Measurements from ENCODE around the gene TULP1.
A peak's percentile ranks its signal among the peaks of the same experiment; 100 is the strongest.
"Not testable (repeated sequence)": the region's sequence is repeated elsewhere in the genome, so short reads cannot be mapped to it uniquely, and the experiment has no call there.

TULP1 gene

DNA sequence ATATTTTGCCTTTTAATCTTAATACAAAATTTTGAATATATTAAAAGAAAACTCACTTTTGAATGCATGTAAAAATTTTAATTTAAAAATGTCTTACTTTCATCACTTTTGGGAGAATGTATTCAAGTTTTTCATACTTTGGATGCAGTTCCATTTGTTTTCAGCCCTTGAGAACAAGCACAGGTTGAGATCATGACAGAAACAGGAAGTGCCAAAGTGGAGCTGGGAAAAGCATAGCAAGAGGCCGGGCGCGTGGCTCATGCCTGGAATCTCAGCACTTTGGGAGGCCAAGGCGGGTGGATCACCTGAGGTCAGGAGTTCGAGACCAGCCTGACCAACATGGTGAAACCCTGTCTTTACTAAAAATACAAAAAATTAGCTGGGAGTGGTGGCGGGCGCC is 5.3 kb upstream of the TULP1 start:
- H3K23ac ChIP-seq (ENCODE audit: low read length), result not testable (repeated sequence)

GRCh38 chr6:35516712-35517111 is 4.0 kb upstream of the TULP1 start:
- Histone ChIP-seq H3K4me1 (ENCODE audit: control insufficient read depth in 1 of 2, insufficient read depth in 2 of 2, low read length in 2 of 2) (peaks cover 0 to 2% of the 10 kb centered on the region in 2 experiments), H3K27ac (ENCODE audit: low read depth, low read length) (no peak overlapping the region), H3K9me3 (ENCODE audit: insufficient read depth, low read depth, low read length) (no peaks in the 10 kb centered on the region), H2BK12ac (ENCODE audit: low read length) (no peak overlapping the region), H3K79me2 (ENCODE audit: control insufficient read depth, insufficient read depth, low read length, poor library complexity) (no peaks in the 10 kb centered on the region), H3K9ac (ENCODE audit: low read length) (no peak overlapping the region), H3K4me2 (ENCODE audit: low read length) (no peak overlapping the region), H3K18ac (ENCODE audit: low read length) (no peak overlapping the region), H3K14ac (ENCODE audit: low read length) (no peak overlapping the region), H3K36me3 (ENCODE audit: control insufficient read depth in 1 of 2, insufficient read depth in 2 of 2, low read length in 2 of 2) (no peaks in the 10 kb centered on the region), H2BK5ac (ENCODE audit: low read depth, low read length, poor library complexity) (no peak overlapping the region), H4K12ac (ENCODE audit: low read depth, low read length) (no peak overlapping the region), H4K91ac (ENCODE audit: low read depth, low read length) (no peak overlapping the region), H2AK5ac (ENCODE audit: low read length) (no peak overlapping the region), H3K4ac (ENCODE audit: low read depth, low read length) (no peak overlapping the region), H3K27me3 (ENCODE audit: insufficient read depth, low read length) (no peaks in the 10 kb centered on the region), H2BK120ac (ENCODE audit: insufficient read depth, low read length, poor library complexity) (no peak overlapping the region), H4K8ac (ENCODE audit: low read depth, low read length) (no peak overlapping the region), H3K79me1 (ENCODE audit: low read length) (peaks cover 5% of the 10 kb centered on the region), H3K4me3 (ENCODE audit: low read depth, low read length) (no peak overlapping the region), H3K23ac (ENCODE audit: low read length) (no peak overlapping the region), H2AFZ (ENCODE audit: insufficient read depth, low read length, poor library complexity) (no peak overlapping the region)
- WGBS (ENCODE audit: extremely low coverage, insufficient coverage, insufficient read length), result no CpG with 5 or more reads among the region's 6 CpGs
- DNase-seq, result peak; percentile 85 to 94

More for the DNA sequence above, 5.3 kb upstream of the TULP1 start:
- not testable (repeated sequence) for H2BK12ac ChIP-seq (ENCODE audit: low read length); H3K4me3 ChIP-seq (ENCODE audit: low read depth, low read length); H3K4me1 ChIP-seq (ENCODE audit: control insufficient read depth in 1 of 2, insufficient read depth in 2 of 2, low read length in 2 of 2); H3K9ac ChIP-seq (ENCODE audit: low read length); H3K14ac ChIP-seq (ENCODE audit: low read length); H3K79me1 ChIP-seq (ENCODE audit: low read length); H2AFZ ChIP-seq (ENCODE audit: insufficient read depth, low read length, poor library complexity); H3K27me3 ChIP-seq (ENCODE audit: insufficient read depth, low read length); H3K18ac ChIP-seq (ENCODE audit: low read length); H3K79me2 ChIP-seq (ENCODE audit: control insufficient read depth, insufficient read depth, low read length, poor library complexity); H4K12ac ChIP-seq (ENCODE audit: low read depth, low read length); H2AK5ac ChIP-seq (ENCODE audit: low read length); H4K8ac ChIP-seq (ENCODE audit: low read depth, low read length); H2BK120ac ChIP-seq (ENCODE audit: insufficient read depth, low read length, poor library complexity); H3K4ac ChIP-seq (ENCODE audit: low read depth, low read length); H2BK5ac ChIP-seq (ENCODE audit: low read depth, low read length, poor library complexity); H3K9me3 ChIP-seq (ENCODE audit: insufficient read depth, low read depth, low read length); H3K4me2 ChIP-seq (ENCODE audit: low read length); H3K36me3 ChIP-seq (ENCODE audit: control insufficient read depth in 1 of 2, insufficient read depth in 2 of 2, low read length in 2 of 2)
- Histone ChIP-seq H3K27ac (ENCODE audit: low read depth, low read length) (peak overlapping the region; percentile 32), H4K91ac (ENCODE audit: low read depth, low read length) (peak overlapping the region; percentile 43)
- DNase-seq, result peak; percentile 48 to 58
- WGBS (ENCODE audit: extremely low coverage, insufficient coverage, insufficient read length), result no CpG with 5 or more reads among the region's 7 CpGs

DNA sequence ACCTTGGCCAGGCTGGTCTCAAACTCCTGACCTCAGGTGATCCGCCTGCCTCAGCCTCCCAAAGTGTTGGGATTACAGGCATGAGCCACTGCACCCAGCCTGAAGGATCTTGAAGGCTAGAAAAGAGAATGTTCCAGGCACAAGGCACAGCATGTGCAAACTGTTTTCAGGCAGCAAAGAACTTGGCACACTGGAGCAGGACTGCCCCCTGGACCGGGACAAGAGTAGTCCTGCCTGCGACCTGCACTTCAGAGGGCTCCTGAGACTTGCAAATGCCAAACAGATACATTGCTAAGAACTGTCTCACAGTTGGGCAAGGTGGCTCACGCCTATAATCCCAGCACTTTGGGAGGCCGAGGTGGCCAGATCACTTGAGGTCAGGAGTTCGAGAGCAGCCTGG is 3.2 kb upstream of the TULP1 start:
- not testable (repeated sequence) for H4K91ac ChIP-seq (ENCODE audit: low read depth, low read length); H2BK5ac ChIP-seq (ENCODE audit: low read depth, low read length, poor library complexity); H4K8ac ChIP-seq (ENCODE audit: low read depth, low read length); H3K9me3 ChIP-seq (ENCODE audit: insufficient read depth, low read depth, low read length); H3K18ac ChIP-seq (ENCODE audit: low read length); H3K4me3 ChIP-seq (ENCODE audit: low read depth, low read length); H2BK120ac ChIP-seq (ENCODE audit: insufficient read depth, low read length, poor library complexity); H2BK12ac ChIP-seq (ENCODE audit: low read length); H3K14ac ChIP-seq (ENCODE audit: low read length); H2AFZ ChIP-seq (ENCODE audit: insufficient read depth, low read length, poor library complexity); H3K9ac ChIP-seq (ENCODE audit: low read length); H3K79me2 ChIP-seq (ENCODE audit: control insufficient read depth, insufficient read depth, low read length, poor library complexity); H3K27me3 ChIP-seq (ENCODE audit: insufficient read depth, low read length); H2AK5ac ChIP-seq (ENCODE audit: low read length); H3K23ac ChIP-seq (ENCODE audit: low read length); H3K27ac ChIP-seq (ENCODE audit: low read depth, low read length); H3K4ac ChIP-seq (ENCODE audit: low read depth, low read length); H3K36me3 ChIP-seq (ENCODE audit: control insufficient read depth in 1 of 2, insufficient read depth in 2 of 2, low read length in 2 of 2); H3K4me1 ChIP-seq (ENCODE audit: control insufficient read depth in 1 of 2, insufficient read depth in 2 of 2, low read length in 2 of 2); H3K4me2 ChIP-seq (ENCODE audit: low read length); H4K12ac ChIP-seq (ENCODE audit: low read depth, low read length); H3K79me1 ChIP-seq (ENCODE audit: low read length)
- no CpG with 5 or more reads among the region's 6 CpGs for WGBS (ENCODE audit: extremely low coverage, insufficient coverage, insufficient read length)
- peak; percentile 53 to 60 for DNase-seq

- no peak overlapping the region for H3K18ac ChIP-seq (ENCODE audit: low read length)
- H2BK12ac ChIP-seq (ENCODE audit: low read length), result no peak overlapping the region
- H4K12ac ChIP-seq (ENCODE audit: low read depth, low read length), result no peak overlapping the region
- H3K27me3 ChIP-seq (ENCODE audit: insufficient read depth, low read length), result no peaks in the 10 kb centered on the region
- H2BK120ac ChIP-seq (ENCODE audit: insufficient read depth, low read length, poor library complexity), result no peak overlapping the region
- H3K4ac ChIP-seq (ENCODE audit: low read depth, low read length), result no peak overlapping the region
- no peak overlapping the region for H3K4me2 ChIP-seq (ENCODE audit: low read length)
- no peak overlapping the region for H3K23ac ChIP-seq (ENCODE audit: low read length)
- no peak overlapping the region for H3K14ac ChIP-seq (ENCODE audit: low read length)
- H3K9ac ChIP-seq (ENCODE audit: low read length), result no peak overlapping the region
- H3K4me3 ChIP-seq (ENCODE audit: low read depth, low read length), result no peak overlapping the region
- DNase-seq, result no peak
- no peak overlapping the region for H2AFZ ChIP-seq (ENCODE audit: insufficient read depth, low read length, poor library complexity)
- H3K79me2 ChIP-seq (ENCODE audit: control insufficient read depth, insufficient read depth, low read length, poor library complexity), result no peaks in the 10 kb centered on the region
- H3K79me1 ChIP-seq (ENCODE audit: low read length), result no peaks in the 10 kb centered on the region
- H4K91ac ChIP-seq (ENCODE audit: low read depth, low read length), result no peak overlapping the region
- peaks cover 0 to 2% of the 10 kb centered on the region in 2 experiments for H3K4me1 ChIP-seq (ENCODE audit: control insufficient read depth in 1 of 2, insufficient read depth in 2 of 2, low read length in 2 of 2)
- WGBS (ENCODE audit: extremely low coverage, insufficient coverage, insufficient read length), result no CpG with 5 or more reads among the region's 4 CpGs
- no peak overlapping the region for H4K8ac ChIP-seq (ENCODE audit: low read depth, low read length)
- H3K27ac ChIP-seq (ENCODE audit: low read depth, low read length), result no peak overlapping the region
- no peaks in the 10 kb centered on the region for H3K36me3 ChIP-seq (ENCODE audit: control insufficient read depth in 1 of 2, insufficient read depth in 2 of 2, low read length in 2 of 2)
- H3K9me3 ChIP-seq (ENCODE audit: insufficient read depth, low read depth, low read length), result no peaks in the 10 kb centered on the region
- no peak overlapping the region for H2AK5ac ChIP-seq (ENCODE audit: low read length)
- no peak overlapping the region for H2BK5ac ChIP-seq (ENCODE audit: low read depth, low read length, poor library complexity)
These were observed 1.9 kb upstream of the TULP1 start for GRCh38 chr6:35514587-35514986.
